GM23338 (cell line): ENCODE measurements around the gene KPTN.

Experiments
- CREB1 ChIP-seq: fragments of 250-450 bp; sonication (Bioruptor Pico); IDR thresholded peaks from 2 replicates; pipeline ENCODE4 v1.5.0; 2020; ENCODE audit warnings: low read depth, mild to moderate bottlenecking, moderate library complexity
- CTCF ChIP-seq, 2 experiments: fragments of 200-600 bp in 1 of 2; sonication (generic) in 1 of 2; conservative IDR thresholded peaks; 2 replicates each; pipeline versions ENCODE4 v1.5.1 to v1.6.1; 2016 to 2017; ENCODE audit warnings: antibody characterized with exemption in 2 of 2, low read depth in 2 of 2, mild to moderate bottlenecking in 2 of 2, moderate library complexity in 1 of 2
- ETS1 ChIP-seq: IDR thresholded peaks from 2 replicates; pipeline ENCODE4 v1.6.1; 2016; ENCODE audit warnings: antibody characterized with exemption
- EZH2 ChIP-seq: fragments of 200-600 bp; sonication (generic); IDR thresholded peaks from one replicate; pipeline ENCODE4 v1.8.0; 2017; ENCODE audit warnings: antibody characterized with exemption, mild to moderate bottlenecking, low read depth; ENCODE audit not compliant: unreplicated experiment
- EZH2phosphoT487 ChIP-seq: fragments of 200-600 bp; sonication (generic); IDR thresholded peaks from one replicate; pipeline ENCODE4 v1.8.1; 2018; ENCODE audit warnings: antibody characterized with exemption; ENCODE audit not compliant: unreplicated experiment
- JUNB ChIP-seq: IDR thresholded peaks from one replicate; pipeline ENCODE4 v1.6.1; 2016; ENCODE audit warnings: antibody characterized with exemption; ENCODE audit not compliant: unreplicated experiment
- POLR2AphosphoS5 ChIP-seq: IDR thresholded peaks from 2 replicates; pipeline ENCODE4 v1.6.1; 2016; ENCODE audit warnings: antibody characterized with exemption, low read depth
- REST ChIP-seq: IDR thresholded peaks from one replicate; pipeline ENCODE4 v1.6.1; 2018; ENCODE audit warnings: antibody characterized with exemption; ENCODE audit not compliant: unreplicated experiment
- ZNF114 ChIP-seq: fragments of 250-450 bp; sonication (Bioruptor Pico); IDR thresholded peaks from 2 replicates; pipeline ENCODE4 v1.5.0; 2020; ENCODE audit warnings: mild to moderate bottlenecking, moderate library complexity
- ZNF331 ChIP-seq: fragments of 250-450 bp; sonication (Bioruptor Pico); IDR thresholded peaks from 2 replicates; pipeline ENCODE4 v1.5.0; 2020; ENCODE audit warnings: low read depth, mild to moderate bottlenecking, moderate library complexity
- ZNF462 ChIP-seq: fragments of 250-450 bp; sonication (Bioruptor Pico); IDR thresholded peaks from 2 replicates; pipeline ENCODE4 v1.5.0; 2020; ENCODE audit warnings: mild to moderate bottlenecking, moderate library complexity

GRCh38 chr19:47518139-47518538 is 34.1 kb upstream of the KPTN start:
- no peak for TF ChIP-seq CTCF (conservative IDR thresholded peaks at IDR 0.05; ENCODE audit: low read depth in 2 of 2)
- no peak for TF ChIP-seq ETS1
- TF ChIP-seq REST, result no peak
- TF ChIP-seq EZH2phosphoT487, result no peak
- TF ChIP-seq EZH2, result no peak
- TF ChIP-seq POLR2AphosphoS5, result no peak
- no peak for TF ChIP-seq ZNF114 (CRISPR knock-in tag)
- no peak for TF ChIP-seq CREB1 (CRISPR knock-in tag)
- no peak for TF ChIP-seq JUNB
- TF ChIP-seq ZNF331 (CRISPR knock-in tag), result no peak
- no peak for TF ChIP-seq ZNF462
